ENCODE results near the gene S1PR4.

DNA sequence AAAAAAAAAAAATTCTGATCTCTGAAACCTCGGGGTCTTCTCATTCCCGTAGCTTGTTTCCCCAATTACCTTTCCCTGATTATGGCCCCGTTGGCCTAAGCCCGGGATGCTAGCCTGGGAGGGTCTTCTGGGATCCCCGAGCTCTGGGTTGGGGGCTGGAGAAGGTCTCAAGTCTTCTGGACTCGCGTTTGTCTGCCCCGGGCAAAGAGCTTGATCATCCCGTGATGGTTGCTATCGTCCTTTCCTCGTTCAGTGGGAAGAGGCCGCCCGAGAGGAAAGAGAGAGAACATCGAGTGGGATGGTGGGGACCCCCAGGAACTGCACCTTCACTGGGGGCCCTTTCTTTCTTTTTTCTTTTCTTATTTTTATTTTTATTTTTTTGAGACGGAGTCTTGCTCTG lies 40.3 kb upstream of the S1PR4 start:
- TF ChIP-seq, protein P1, sequence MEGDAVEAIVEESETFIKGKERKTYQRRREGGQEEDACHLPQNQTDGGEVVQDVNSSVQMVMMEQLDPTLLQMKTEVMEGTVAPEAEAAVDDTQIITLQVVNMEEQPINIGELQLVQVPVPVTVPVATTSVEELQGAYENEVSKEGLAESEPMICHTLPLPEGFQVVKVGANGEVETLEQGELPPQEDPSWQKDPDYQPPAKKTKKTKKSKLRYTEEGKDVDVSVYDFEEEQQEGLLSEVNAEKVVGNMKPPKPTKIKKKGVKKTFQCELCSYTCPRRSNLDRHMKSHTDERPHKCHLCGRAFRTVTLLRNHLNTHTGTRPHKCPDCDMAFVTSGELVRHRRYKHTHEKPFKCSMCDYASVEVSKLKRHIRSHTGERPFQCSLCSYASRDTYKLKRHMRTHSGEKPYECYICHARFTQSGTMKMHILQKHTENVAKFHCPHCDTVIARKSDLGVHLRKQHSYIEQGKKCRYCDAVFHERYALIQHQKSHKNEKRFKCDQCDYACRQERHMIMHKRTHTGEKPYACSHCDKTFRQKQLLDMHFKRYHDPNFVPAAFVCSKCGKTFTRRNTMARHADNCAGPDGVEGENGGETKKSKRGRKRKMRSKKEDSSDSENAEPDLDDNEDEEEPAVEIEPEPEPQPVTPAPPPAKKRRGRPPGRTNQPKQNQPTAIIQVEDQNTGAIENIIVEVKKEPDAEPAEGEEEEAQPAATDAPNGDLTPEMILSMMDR (IDR thresholded peaks at IDR 0.05; ENCODE audit: insufficient read depth, low read depth, low read length): no peak
- TF ChIP-seq EZH2 (IDR thresholded peaks at IDR 0.05; ENCODE audit: insufficient read depth, low read length): no peak

Measured in astrocyte (in vitro differentiated cells and primary cell).